ENCODE results near the gene VPS9D1. TPM values are rescaled to one million over a fixed set of nuclear protein-coding genes. Genes with fewer than 3 reads are reported as not detected.

VPS9D1 gene
- total and polyA plus RNA-seq, 4 donors: 6.1 to 26.1 (median 18.2) TPM

DNA sequence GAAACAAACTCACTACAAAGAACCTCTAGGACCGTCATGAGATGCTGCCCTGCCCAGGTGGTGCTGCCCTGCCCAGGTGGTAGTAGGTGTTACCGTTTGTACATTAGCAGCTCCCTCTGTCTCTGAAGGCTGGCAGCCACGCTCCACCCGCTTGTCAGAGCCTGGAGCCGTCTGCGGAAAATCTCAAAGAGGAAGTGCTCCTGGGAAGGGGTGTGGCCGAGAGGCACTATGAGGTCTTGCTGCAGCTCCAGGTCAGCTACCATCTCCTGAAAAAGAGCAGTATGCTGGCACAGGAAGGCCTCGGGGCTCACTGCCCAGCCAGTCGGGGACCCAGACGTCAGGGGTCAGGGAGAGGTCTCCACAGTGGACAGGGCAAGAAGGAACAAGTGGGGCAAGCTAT lies 28.9 kb upstream of the VPS9D1 start:
- Histone ChIP-seq H3K9me3 (ENCODE audit: control insufficient read depth in 4 of 4, insufficient read depth in 3 of 4, low read length in 3 of 4) (no peaks in the 10 kb centered on the region), H3K9ac (ENCODE audit: insufficient read depth in 1 of 2, low read length in 2 of 2) (no peak overlapping the region), H3K4me3 (no peak overlapping the region), H3K4me1 (ENCODE audit: control insufficient read depth in 5 of 5, insufficient read depth in 5 of 5, low read length in 5 of 5) (peaks cover 0 to 2% (median 0%) of the 10 kb centered on the region in 5 donors), H3K27ac (ENCODE audit: low read depth in 1 of 2, low read length in 1 of 2) (no peak overlapping the region), H3K27me3 (ENCODE audit: control insufficient read depth in 3 of 3, insufficient read depth in 3 of 3, low read length in 2 of 3) (no peaks in the 10 kb centered on the region), H3K36me3 (ENCODE audit: control insufficient read depth in 4 of 4, insufficient read depth in 4 of 4, low read length in 4 of 4) (peaks cover 0 to 18% (median 10%) of the 10 kb centered on the region in 4 donors)
- WGBS, 2 donors: 34 to 57% methylated on average over 10 of the region's 10 CpGs
- TF ChIP-seq, protein P1, sequence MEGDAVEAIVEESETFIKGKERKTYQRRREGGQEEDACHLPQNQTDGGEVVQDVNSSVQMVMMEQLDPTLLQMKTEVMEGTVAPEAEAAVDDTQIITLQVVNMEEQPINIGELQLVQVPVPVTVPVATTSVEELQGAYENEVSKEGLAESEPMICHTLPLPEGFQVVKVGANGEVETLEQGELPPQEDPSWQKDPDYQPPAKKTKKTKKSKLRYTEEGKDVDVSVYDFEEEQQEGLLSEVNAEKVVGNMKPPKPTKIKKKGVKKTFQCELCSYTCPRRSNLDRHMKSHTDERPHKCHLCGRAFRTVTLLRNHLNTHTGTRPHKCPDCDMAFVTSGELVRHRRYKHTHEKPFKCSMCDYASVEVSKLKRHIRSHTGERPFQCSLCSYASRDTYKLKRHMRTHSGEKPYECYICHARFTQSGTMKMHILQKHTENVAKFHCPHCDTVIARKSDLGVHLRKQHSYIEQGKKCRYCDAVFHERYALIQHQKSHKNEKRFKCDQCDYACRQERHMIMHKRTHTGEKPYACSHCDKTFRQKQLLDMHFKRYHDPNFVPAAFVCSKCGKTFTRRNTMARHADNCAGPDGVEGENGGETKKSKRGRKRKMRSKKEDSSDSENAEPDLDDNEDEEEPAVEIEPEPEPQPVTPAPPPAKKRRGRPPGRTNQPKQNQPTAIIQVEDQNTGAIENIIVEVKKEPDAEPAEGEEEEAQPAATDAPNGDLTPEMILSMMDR (IDR thresholded peaks at IDR 0.05; ENCODE audit: control extremely low read depth, extremely low read depth): no peak
- no peak for ATAC-seq (ENCODE audit: insufficient read depth, low FRiP score)
- DNase-seq: no peak

DNA sequence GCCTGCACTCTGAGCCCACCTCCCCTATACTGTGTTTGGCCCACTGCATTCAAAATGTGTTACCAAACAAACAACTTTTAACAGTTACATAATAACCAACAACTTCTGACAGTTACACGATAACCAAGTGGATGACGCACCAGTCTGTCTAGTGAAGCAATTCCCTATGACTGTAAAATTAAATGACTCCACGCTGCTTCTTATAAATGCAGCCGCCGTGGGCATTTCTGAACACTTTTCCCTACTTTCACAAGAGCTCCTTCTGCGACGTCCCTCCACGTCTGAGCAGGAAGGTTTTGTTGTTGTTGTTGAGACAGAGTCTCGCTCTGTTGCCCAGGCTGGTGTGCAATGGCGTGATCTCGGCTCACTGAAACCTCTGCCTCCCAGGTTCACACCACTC lies 28.2 kb upstream of the VPS9D1 start:
- no peak for ATAC-seq (ENCODE audit: insufficient read depth, low FRiP score)
- no peak overlapping the region for H3K9ac ChIP-seq (ENCODE audit: insufficient read depth in 1 of 2, low read length in 2 of 2)
- H3K9me3 ChIP-seq (ENCODE audit: control insufficient read depth in 4 of 4, insufficient read depth in 3 of 4, low read length in 3 of 4): no peaks in the 10 kb centered on the region
- H3K4me3 ChIP-seq: no peak overlapping the region
- WGBS, 2 donors: 89 to 94% methylated on average over 11 of the region's 11 CpGs
- peaks cover 0 to 22% (median 10%) of the 10 kb centered on the region in 4 donors for H3K36me3 ChIP-seq (ENCODE audit: control insufficient read depth in 4 of 4, insufficient read depth in 4 of 4, low read length in 4 of 4)
- DNase-seq: no peak
- no peaks in the 10 kb centered on the region for H3K27me3 ChIP-seq (ENCODE audit: control insufficient read depth in 3 of 3, insufficient read depth in 3 of 3, low read length in 2 of 3)
- H3K27ac ChIP-seq (ENCODE audit: low read depth in 1 of 2, low read length in 1 of 2): no peak overlapping the region
- peaks cover 0 to 2% (median 0%) of the 10 kb centered on the region in 5 donors for H3K4me1 ChIP-seq (ENCODE audit: control insufficient read depth in 5 of 5, insufficient read depth in 5 of 5, low read length in 5 of 5)
- TF ChIP-seq, protein P1 (IDR thresholded peaks at IDR 0.05; ENCODE audit: control extremely low read depth, extremely low read depth): no peak

DNA sequence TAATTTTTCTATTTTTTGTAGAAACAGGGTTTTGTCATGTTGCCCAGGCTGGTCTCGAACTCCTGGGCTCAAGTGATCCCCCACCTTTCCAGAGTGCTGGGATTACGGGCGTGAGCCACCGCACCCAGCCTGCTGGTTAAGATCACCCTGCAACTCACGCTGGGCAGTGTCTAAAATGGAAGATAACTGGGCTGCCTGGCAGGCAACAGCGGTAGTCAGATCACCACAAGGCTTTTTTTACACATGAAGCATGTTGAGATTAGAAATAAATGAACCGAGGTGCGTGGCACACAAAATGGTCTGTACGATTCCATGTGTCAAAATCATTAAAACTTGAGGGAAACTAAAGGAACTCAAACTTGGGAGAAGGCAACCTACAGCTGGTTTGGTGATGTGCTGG lies 27.4 kb upstream of the VPS9D1 start:
- H3K9ac ChIP-seq (ENCODE audit: insufficient read depth in 1 of 2, low read length in 2 of 2): no peak overlapping the region
- TF ChIP-seq, protein P1 (IDR thresholded peaks at IDR 0.05; ENCODE audit: control extremely low read depth, extremely low read depth): no peak
- H3K27ac ChIP-seq (ENCODE audit: low read depth in 1 of 2, low read length in 1 of 2): no peak overlapping the region
- peaks cover 0 to 22% (median 10%) of the 10 kb centered on the region in 4 donors for H3K36me3 ChIP-seq (ENCODE audit: control insufficient read depth in 4 of 4, insufficient read depth in 4 of 4, low read length in 4 of 4)
- WGBS, 2 donors: 97 to 99% methylated on average over 9 of the region's 9 CpGs
- DNase-seq (no peak), ATAC-seq (ENCODE audit: insufficient read depth, low FRiP score) (no peak)
- peaks cover 0 to 2% (median 0%) of the 10 kb centered on the region in 5 donors for H3K4me1 ChIP-seq (ENCODE audit: control insufficient read depth in 5 of 5, insufficient read depth in 5 of 5, low read length in 5 of 5)
- no peaks in the 10 kb centered on the region for H3K27me3 ChIP-seq (ENCODE audit: control insufficient read depth in 3 of 3, insufficient read depth in 3 of 3, low read length in 2 of 3)
- no peaks in the 10 kb centered on the region for H3K9me3 ChIP-seq (ENCODE audit: control insufficient read depth in 4 of 4, insufficient read depth in 3 of 4, low read length in 3 of 4)
- no peak overlapping the region for H3K4me3 ChIP-seq

DNA sequence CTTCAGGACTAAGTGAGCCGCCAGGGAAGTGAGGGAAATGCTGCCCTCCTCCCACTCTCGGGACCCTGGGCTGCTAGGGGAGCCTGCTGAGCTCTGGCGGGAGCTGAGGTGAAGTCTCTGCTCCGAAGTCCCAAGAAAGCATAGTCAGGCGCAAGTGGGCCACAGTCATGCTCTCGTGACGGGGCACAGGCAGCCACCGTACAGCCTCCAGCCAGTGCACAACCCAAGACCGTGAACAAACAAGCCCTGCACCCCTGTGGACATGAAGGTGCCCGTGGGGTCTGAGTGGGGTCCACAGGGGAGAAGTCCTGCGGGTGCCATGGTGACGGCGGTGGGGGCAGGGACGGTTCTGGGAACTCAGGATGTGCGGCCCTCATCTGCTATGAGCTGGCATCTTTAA lies 25.3 kb upstream of the VPS9D1 start:
- Histone ChIP-seq H3K27ac (ENCODE audit: low read depth in 1 of 2, low read length in 1 of 2) (no peak overlapping the region), H3K9ac (ENCODE audit: insufficient read depth in 1 of 2, low read length in 2 of 2) (no peak overlapping the region), H3K36me3 (ENCODE audit: control insufficient read depth in 4 of 4, insufficient read depth in 4 of 4, low read length in 4 of 4) (peaks cover 0 to 23% (median 15%) of the 10 kb centered on the region in 4 donors), H3K4me3 (no peak overlapping the region), H3K27me3 (ENCODE audit: control insufficient read depth in 3 of 3, insufficient read depth in 3 of 3, low read length in 2 of 3) (no peaks in the 10 kb centered on the region), H3K4me1 (ENCODE audit: control insufficient read depth in 5 of 5, insufficient read depth in 5 of 5, low read length in 5 of 5) (peaks cover 0 to 2% (median 0%) of the 10 kb centered on the region in 5 donors), H3K9me3 (ENCODE audit: control insufficient read depth in 4 of 4, insufficient read depth in 3 of 4, low read length in 3 of 4) (no peaks in the 10 kb centered on the region)
- WGBS, 2 donors: 89 to 97% methylated on average over 14 to 15 of the region's 15 CpGs
- no peak for ATAC-seq (ENCODE audit: insufficient read depth, low FRiP score)
- no peak for DNase-seq
- TF ChIP-seq, protein P1 (IDR thresholded peaks at IDR 0.05; ENCODE audit: control extremely low read depth, extremely low read depth): no peak
